Measurements from ENCODE around the gene POLQ. TPM values are rescaled to one million over a fixed set of nuclear protein-coding genes. Genes with fewer than 3 reads are reported as not detected.

POLQ gene
- total and polyA plus RNA-seq, 4 donors = 0.10 to 13.2 (median 0.22) TPM

GRCh38 chr3:121566773-121567172, 21.0 kb upstream of the POLQ start:
- H3K4me1 ChIP-seq (ENCODE audit: control insufficient read depth in 4 of 4, insufficient read depth in 4 of 4, low read length in 3 of 4) = no peaks in the 10 kb centered on the region
- TF ChIP-seq HNF4A (conservative IDR thresholded peaks at IDR 0.05) (no peak), CTCF (IDR thresholded peaks at IDR 0.05; ENCODE audit: low read depth, low read length, missing input control) (no peak), GABPA (IDR thresholded peaks at IDR 0.05 in 1 of 2, conservative IDR thresholded peaks at IDR 0.05 in 1 of 2) (no peak), FOXA2 (IDR thresholded peaks at IDR 0.05) (no peak), JUND (IDR thresholded peaks at IDR 0.05) (no peak), REST (IDR thresholded peaks at IDR 0.05) (no peak), EGR1 (IDR thresholded peaks at IDR 0.05; ENCODE audit: low read depth in 2 of 2) (no peak), MAX (IDR thresholded peaks at IDR 0.05) (no peak), FOXA1 (IDR thresholded peaks at IDR 0.05) (no peak), ATF3 (IDR thresholded peaks at IDR 0.05) (no peak), SP1 (IDR thresholded peaks at IDR 0.05) (no peak), RXRA (IDR thresholded peaks at IDR 0.05) (no peak)
- no peaks in the 10 kb centered on the region for H3K36me3 ChIP-seq (ENCODE audit: control insufficient read depth in 4 of 4, insufficient read depth in 3 of 4, low read depth in 1 of 4, low read length in 3 of 4)
- no peaks in the 10 kb centered on the region for H3K9me3 ChIP-seq (ENCODE audit: control insufficient read depth in 4 of 4, low read length in 3 of 4)
- H3K4me3 ChIP-seq (ENCODE audit: low read depth in 1 of 3, low read length in 3 of 3) = no peak overlapping the region
- H3K27ac ChIP-seq (ENCODE audit: low read depth in 1 of 2, low read length in 2 of 2) = no peak overlapping the region
- no peak overlapping the region for H3K9ac ChIP-seq (ENCODE audit: low read depth in 1 of 2, low read length in 2 of 2)
- no peak for DNase-seq (ENCODE audit: low spot score)
- no peaks in the 10 kb centered on the region for H3K27me3 ChIP-seq (ENCODE audit: control insufficient read depth in 4 of 4, insufficient read depth in 4 of 4, low read length in 3 of 4)
- WGBS = 93% methylated on average over 9 of the region's 9 CpGs

- Histone ChIP-seq H3K4me3 (ENCODE audit: low read depth in 1 of 3, low read length in 3 of 3) (no peak overlapping the region), H3K36me3 (ENCODE audit: control insufficient read depth in 4 of 4, insufficient read depth in 3 of 4, low read depth in 1 of 4, low read length in 3 of 4) (no peaks in the 10 kb centered on the region), H3K9me3 (ENCODE audit: control insufficient read depth in 4 of 4, low read length in 3 of 4) (no peaks in the 10 kb centered on the region), H3K4me1 (ENCODE audit: control insufficient read depth in 4 of 4, insufficient read depth in 4 of 4, low read length in 3 of 4) (no peaks in the 10 kb centered on the region), H3K27me3 (ENCODE audit: control insufficient read depth in 4 of 4, insufficient read depth in 4 of 4, low read length in 3 of 4) (no peaks in the 10 kb centered on the region), H3K27ac (ENCODE audit: low read depth in 1 of 2, low read length in 2 of 2) (no peak overlapping the region), H3K9ac (ENCODE audit: low read depth in 1 of 2, low read length in 2 of 2) (no peak overlapping the region)
- TF ChIP-seq JUND (IDR thresholded peaks at IDR 0.05) (no peak), ATF3 (IDR thresholded peaks at IDR 0.05) (no peak), HNF4A (conservative IDR thresholded peaks at IDR 0.05) (no peak), REST (IDR thresholded peaks at IDR 0.05) (no peak)
- DNase-seq (ENCODE audit: low spot score) = no peak
These were observed 16.4 kb upstream of the POLQ start for GRCh38 chr3:121562148-121562547.
